Fibroblast of skin of scalp (primary cell): Measurements from ENCODE around the gene NUBPL.
"Not testable (repeated sequence)": the region's sequence is repeated elsewhere in the genome, so short reads cannot be mapped to it uniquely, and the experiment has no call there.

Source experiments
- DNase-seq: peaks from one replicate; pipeline ENCODE4 v3.0.0-alpha.2; 2013

The NUBPL gene

GRCh38 chr14:31819281-31819680 lies 258.1 kb downstream of the NUBPL start:
- DNase-seq = no peak

- no peak for DNase-seq
Measured at GRCh38 chr14:31825459-31825858, 264.3 kb downstream of the NUBPL start.

- DNase-seq = no peak
Measured at GRCh38 chr14:31827325-31827724, 266.1 kb downstream of the NUBPL start.

- DNase-seq = peak; percentile 81
Measured at GRCh38 chr14:31828946-31829868, 268.0 kb downstream of the NUBPL start.

GRCh38 chr14:31834616-31835015 lies 273.4 kb downstream of the NUBPL start:
- DNase-seq = peak; percentile 42

GRCh38 chr14:31835049-31835448 lies 273.8 kb downstream of the NUBPL start:
- DNase-seq = no peak

- DNase-seq = no peak
Measured at GRCh38 chr14:31837031-31837430, 275.8 kb downstream of the NUBPL start.

GRCh38 chr14:31842899-31843298 lies 281.7 kb downstream of the NUBPL start:
- DNase-seq = no peak

- DNase-seq = no peak
Measured at GRCh38 chr14:31843361-31844091, 282.3 kb downstream of the NUBPL start.

- DNase-seq = no peak
Measured at GRCh38 chr14:31854508-31855075, 293.4 kb downstream of the NUBPL start.

GRCh38 chr14:31855262-31855661 lies 294.1 kb downstream of the NUBPL start:
- DNase-seq = no peak

GRCh38 chr14:31856003-31856402 lies 294.8 kb downstream of the NUBPL start:
- DNase-seq = not testable (repeated sequence)

- no peak for DNase-seq
Measured at GRCh38 chr14:31858868-31859267, 297.7 kb downstream of the NUBPL start.

GRCh38 chr14:31864937-31865855 lies 304.0 kb downstream of the NUBPL start:
- no peak for DNase-seq

- no peak for DNase-seq
Measured at GRCh38 chr14:31867570-31867969, 306.4 kb downstream of the NUBPL start.

- not testable (repeated sequence) for DNase-seq
Measured at GRCh38 chr14:31868096-31868495, 306.9 kb downstream of the NUBPL start.

GRCh38 chr14:31876741-31877140 lies 315.5 kb downstream of the NUBPL start:
- DNase-seq = no peak

- DNase-seq = no peak
Measured at GRCh38 chr14:31877255-31877798, 316.1 kb downstream of the NUBPL start.

- no peak for DNase-seq
Measured at GRCh38 chr14:31879661-31880348, 318.6 kb downstream of the NUBPL start.

- DNase-seq = peak; percentile 91
Measured at GRCh38 chr14:31880935-31881334, 319.7 kb downstream of the NUBPL start.
